GM12801 (cell line): ENCODE measurements around the gene CCSER2.

ENCODE experiments used
- CTCF ChIP-seq: IDR thresholded peaks from one replicate; pipeline ENCODE4 v1.5.1; 2011; ENCODE audit warnings: control low read depth; ENCODE audit not compliant: insufficient read length; ENCODE audit errors: extremely low read depth

The CCSER2 gene

GRCh38 chr10:84321902-84322301, 6.5 kb upstream of the CCSER2 start:
- TF ChIP-seq CTCF, result no peak

- TF ChIP-seq CTCF, result no peak
These were observed 815 bp downstream of the CCSER2 start for GRCh38 chr10:84329196-84329611.

GRCh38 chr10:84329986-84330651, 1.7 kb downstream of the CCSER2 start:
- no peak for TF ChIP-seq CTCF

GRCh38 chr10:84331091-84331490, 2.7 kb downstream of the CCSER2 start:
- TF ChIP-seq CTCF, result no peak

GRCh38 chr10:84333864-84334451, 5.6 kb downstream of the CCSER2 start:
- no peak for TF ChIP-seq CTCF

GRCh38 chr10:84334811-84335210, 6.4 kb downstream of the CCSER2 start:
- no peak for TF ChIP-seq CTCF

- no peak for TF ChIP-seq CTCF
These were observed 7.1 kb downstream of the CCSER2 start for GRCh38 chr10:84335516-84335915.
